GM12892 (cell line): ENCODE data around the gene ZNF138.

ENCODE experiments used
- POLR2A ChIP-seq: IDR thresholded peaks from 2 replicates; pipeline ENCODE4 v1.6.1; 2011; ENCODE audit warnings: low read depth, low read length, control low read depth
- POLR2AphosphoS5 ChIP-seq: IDR thresholded peaks from 2 replicates; pipeline ENCODE4 v1.6.1; 2011; ENCODE audit warnings: low read depth, low read length, control low read depth

DNA sequence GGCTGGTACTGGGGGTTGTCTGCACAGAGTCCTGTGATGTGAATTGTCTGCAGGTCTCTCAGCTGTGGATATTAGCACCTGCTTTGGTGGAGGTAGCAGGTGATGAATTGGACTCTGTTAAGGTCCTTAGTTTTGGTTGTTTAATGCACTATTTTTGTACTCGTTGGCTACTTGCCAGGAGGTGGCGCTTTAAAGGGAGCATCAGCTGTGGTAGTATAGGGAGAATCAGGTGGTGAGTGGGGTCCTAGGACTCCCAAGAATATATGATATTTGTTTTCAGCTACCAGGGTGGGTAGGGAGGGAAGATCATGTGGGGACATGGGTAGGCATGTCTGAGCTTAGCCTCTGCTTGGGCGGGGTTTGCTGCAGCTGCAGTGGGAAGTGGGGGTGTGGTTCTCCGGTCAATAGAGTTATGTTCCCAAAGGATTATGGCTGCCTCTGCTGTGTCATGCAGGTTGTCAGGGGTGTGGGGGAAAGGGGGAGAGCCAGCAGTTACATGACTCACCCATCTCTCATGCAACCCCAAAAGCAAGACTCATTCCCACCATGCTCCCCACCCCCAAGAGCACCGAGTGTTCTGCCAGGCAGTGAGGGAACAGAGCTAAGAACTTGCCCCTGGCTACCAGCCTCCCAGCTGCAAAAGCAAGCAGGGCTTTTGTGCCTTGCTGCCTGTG lies 55.2 kb downstream of the ZNF138 start:
- TF ChIP-seq POLR2A (no peak), POLR2AphosphoS5 (no peak)
